Neural progenitor cell (in vitro differentiated cells): ENCODE data around the gene PTPRR.

Source experiments
- CTCF ChIP-seq: fragments of 200-600 bp; sonication (generic); IDR thresholded peaks from 2 replicates; pipeline ENCODE4 v1.5.1; 2017; ENCODE audit warnings: antibody characterized with exemption, mild to moderate bottlenecking
- EZH2 ChIP-seq: fragments of 200-600 bp; sonication (generic); IDR thresholded peaks from 2 replicates; pipeline ENCODE4 v1.6.1; 2017; ENCODE audit warnings: antibody characterized with exemption, mild to moderate bottlenecking, moderate library complexity

- TF ChIP-seq CTCF = no peak
- no peak for TF ChIP-seq EZH2
Observed at GRCh38 chr12:70661466-70662161, 258.9 kb downstream of the PTPRR start.
